Stimulated activated CD4-positive, alpha-beta T cell treated with anti-CD3 and anti-CD28 coated beads, Interleukin-2, amount 100 ng/mL, for 4 hours (primary cell): ENCODE data around the gene PRKCA.
A peak's percentile ranks its signal among the peaks of the same experiment; 100 is the strongest.

Source experiments
- DNase-seq: peaks from one replicate; pipeline ENCODE4 v3.0.0-alpha.2; 2020; ENCODE audit warnings: low read depth

The PRKCA gene

GRCh38 chr17:66625311-66625767 lies 322.9 kb downstream of the PRKCA start:
- DNase-seq, result no peak

GRCh38 chr17:66627985-66628384 lies 325.6 kb downstream of the PRKCA start:
- DNase-seq, result no peak

GRCh38 chr17:66629762-66630161 lies 327.3 kb downstream of the PRKCA start:
- DNase-seq, result no peak

- no peak for DNase-seq
These were observed 328.0 kb downstream of the PRKCA start for GRCh38 chr17:66630379-66630778.

GRCh38 chr17:66630828-66631472 lies 328.5 kb downstream of the PRKCA start:
- DNase-seq, result no peak

- DNase-seq, result no peak
These were observed 330.3 kb downstream of the PRKCA start for GRCh38 chr17:66632731-66633130.

- peak; percentile 37 for DNase-seq
These were observed 331.0 kb downstream of the PRKCA start for GRCh38 chr17:66633317-66633965.

GRCh38 chr17:66634193-66634592 lies 331.8 kb downstream of the PRKCA start:
- DNase-seq, result no peak

- no peak for DNase-seq
These were observed 333.1 kb downstream of the PRKCA start for GRCh38 chr17:66635386-66636045.

GRCh38 chr17:66636111-66636510 lies 333.7 kb downstream of the PRKCA start:
- DNase-seq, result no peak

- DNase-seq, result no peak
These were observed 335.1 kb downstream of the PRKCA start for GRCh38 chr17:66637491-66637890.

GRCh38 chr17:66638707-66639479 lies 336.5 kb downstream of the PRKCA start:
- no peak for DNase-seq

- DNase-seq, result no peak
These were observed 341.6 kb downstream of the PRKCA start for GRCh38 chr17:66643815-66644710.

GRCh38 chr17:66645259-66645658 lies 342.8 kb downstream of the PRKCA start:
- DNase-seq, result no peak

GRCh38 chr17:66647391-66647983 lies 345.1 kb downstream of the PRKCA start:
- DNase-seq, result no peak

- DNase-seq, result no peak
These were observed 347.6 kb downstream of the PRKCA start for GRCh38 chr17:66649818-66650543.

GRCh38 chr17:66650544-66650877 lies 348.1 kb downstream of the PRKCA start:
- no peak for DNase-seq

- DNase-seq, result no peak
These were observed 350.6 kb downstream of the PRKCA start for GRCh38 chr17:66652840-66653507.

GRCh38 chr17:66654106-66654740 lies 351.8 kb downstream of the PRKCA start:
- no peak for DNase-seq
